GM23338 (cell line): ENCODE measurements around the gene HSP90B1. TPM values are rescaled to one million over a fixed set of nuclear protein-coding genes. Genes with fewer than 3 reads are reported as not detected.

Experiments
- ATAC-seq: fragments of 200-7000 bp; cut with Tn5 transposase; 3 replicates; pipeline ENCODE4 v1.9.1; 2020
- DNase-seq: peaks from one replicate; pipeline ENCODE4 v3.0.0-alpha.2; 2015; ENCODE audit warnings: low spot score
- H2AFZ ChIP-seq: fragments of 200-600 bp; sonication (generic); 2 replicates; pipeline ENCODE4 v1.8.0; 2016; ENCODE audit warnings: antibody characterized with exemption, mild to moderate bottlenecking, moderate library complexity
- H3F3A ChIP-seq: fragments of 200-600 bp; sonication (generic); replicated peaks from 2 replicates; pipeline ENCODE4 v1.8.0; 2017; ENCODE audit warnings: antibody characterized with exemption, mixed run types, low read depth
- H3K27ac ChIP-seq: fragments of 200-600 bp; sonication (generic); 2 replicates; pipeline ENCODE4 v1.6.1; 2016; ENCODE audit warnings: low read depth
- H3K27me3 ChIP-seq: fragments of 200-600 bp; sonication (generic); 2 replicates; pipeline ENCODE4 v1.8.0; 2016; ENCODE audit warnings: mild to moderate bottlenecking, mixed run types, moderate library complexity; ENCODE audit not compliant: insufficient read depth
- H3K36me3 ChIP-seq: fragments of 200-600 bp; sonication (generic); 2 replicates; pipeline ENCODE4 v1.8.0; 2016; ENCODE audit warnings: mild to moderate bottlenecking; ENCODE audit not compliant: insufficient read depth
- H3K4me1 ChIP-seq: fragments of 200-600 bp; sonication (generic); 2 replicates; pipeline ENCODE4 v1.8.0; 2016; ENCODE audit warnings: mild to moderate bottlenecking, moderate library complexity; ENCODE audit not compliant: insufficient read depth
- H3K4me2 ChIP-seq: fragments of 200-600 bp; sonication (generic); 2 replicates; pipeline ENCODE4 v1.7.1; 2017; ENCODE audit warnings: mixed run types
- H3K4me3 ChIP-seq: fragments of 200-600 bp; sonication (generic); 2 replicates; pipeline ENCODE4 v1.6.1; 2016; ENCODE audit warnings: mixed run types
- H3K79me2 ChIP-seq: fragments of 200-600 bp; sonication (generic); replicated peaks from 2 replicates; pipeline ENCODE4 v1.8.0; 2017; ENCODE audit warnings: mild to moderate bottlenecking; ENCODE audit not compliant: insufficient read depth
- H3K9me2 ChIP-seq: fragments of 200-600 bp; sonication (generic); 2 replicates; pipeline ENCODE4 v1.8.0; 2017; ENCODE audit not compliant: insufficient read depth
- H4K20me1 ChIP-seq: fragments of 200-600 bp; sonication (generic); replicated peaks from 2 replicates; pipeline ENCODE4 v1.8.0; 2017; ENCODE audit warnings: mild to moderate bottlenecking; ENCODE audit not compliant: insufficient read depth
- H3K27ac Mint-ChIP-seq: 2 replicates; pipeline ENCODE4 v1.8.0; 2020; ENCODE audit warnings: inconsistent platforms, mild to moderate bottlenecking, moderate library complexity, mixed read lengths
- H3K27me3 Mint-ChIP-seq: 3 replicates; pipeline ENCODE4 v1.8.0; 2022; ENCODE audit warnings: low read depth, mild to moderate bottlenecking, moderate library complexity, mixed read lengths, inconsistent platforms; ENCODE audit not compliant: insufficient read depth, poor library complexity
- H3K36me3 Mint-ChIP-seq: 3 replicates; pipeline ENCODE4 v1.8.0; 2021; ENCODE audit warnings: low read depth, mild to moderate bottlenecking, inconsistent platforms, moderate library complexity, mixed read lengths
- H3K4me1 Mint-ChIP-seq: 3 replicates; pipeline ENCODE4 v1.8.0; 2020; ENCODE audit warnings: mild to moderate bottlenecking, inconsistent platforms, mixed read lengths
- H3K4me3 Mint-ChIP-seq: 3 replicates; pipeline ENCODE4 v1.8.0; 2021; ENCODE audit warnings: moderate library complexity, mild to moderate bottlenecking, inconsistent platforms, mixed read lengths
- H3K9me3 Mint-ChIP-seq: 3 replicates; pipeline ENCODE4 v1.8.0; 2020; ENCODE audit warnings: moderate library complexity, mild to moderate bottlenecking, inconsistent platforms, mixed read lengths
- CREB1 ChIP-seq: fragments of 250-450 bp; sonication (Bioruptor Pico); IDR thresholded peaks from 2 replicates; pipeline ENCODE4 v1.5.0; 2020; ENCODE audit warnings: low read depth, mild to moderate bottlenecking, moderate library complexity
- EZH2 ChIP-seq: fragments of 200-600 bp; sonication (generic); IDR thresholded peaks from one replicate; pipeline ENCODE4 v1.8.0; 2017; ENCODE audit warnings: antibody characterized with exemption, mild to moderate bottlenecking, low read depth; ENCODE audit not compliant: unreplicated experiment
- EZH2phosphoT487 ChIP-seq: fragments of 200-600 bp; sonication (generic); IDR thresholded peaks from one replicate; pipeline ENCODE4 v1.8.1; 2018; ENCODE audit warnings: antibody characterized with exemption; ENCODE audit not compliant: unreplicated experiment
- JUNB ChIP-seq: IDR thresholded peaks from one replicate; pipeline ENCODE4 v1.6.1; 2016; ENCODE audit warnings: antibody characterized with exemption; ENCODE audit not compliant: unreplicated experiment
- NANOG ChIP-seq: IDR thresholded peaks from 2 replicates; pipeline ENCODE4 v1.6.1; 2016; ENCODE audit warnings: antibody characterized with exemption, borderline replicate concordance
- POLR2AphosphoS5 ChIP-seq: IDR thresholded peaks from 2 replicates; pipeline ENCODE4 v1.6.1; 2016; ENCODE audit warnings: antibody characterized with exemption, low read depth
- REST ChIP-seq: IDR thresholded peaks from one replicate; pipeline ENCODE4 v1.6.1; 2018; ENCODE audit warnings: antibody characterized with exemption; ENCODE audit not compliant: unreplicated experiment
- STAT1 ChIP-seq: IDR thresholded peaks from one replicate; pipeline ENCODE4 v1.6.1; 2016; ENCODE audit warnings: antibody characterized with exemption; ENCODE audit not compliant: unreplicated experiment
- ZNF114 ChIP-seq: fragments of 250-450 bp; sonication (Bioruptor Pico); IDR thresholded peaks from 2 replicates; pipeline ENCODE4 v1.5.0; 2020; ENCODE audit warnings: mild to moderate bottlenecking, moderate library complexity
- ZNF331 ChIP-seq: fragments of 250-450 bp; sonication (Bioruptor Pico); IDR thresholded peaks from 2 replicates; pipeline ENCODE4 v1.5.0; 2020; ENCODE audit warnings: low read depth, mild to moderate bottlenecking, moderate library complexity
- polyA plus RNA-seq: library from polyadenylated mRNA; unstranded; fragments of >200 nt; fragmentation: Nextera tagmentation; extraction: Ambion mirVana; gene quantifications from 2 replicates; pipeline ENCODE4 v1.2.1, GENCODE V29; 2016
- total RNA-seq: library from RNA; depleted of rRNA; stranded (reverse); fragments of >200 nt; shearing (Covaris generic); gene quantifications from 2 replicates; pipeline ENCODE4 v1.2.3, GENCODE V29; 2014
- TF ChIP-seq, protein P1 (sequence below): IDR thresholded peaks from 2 replicates; pipeline ENCODE4 v1.6.1; 2016; ENCODE audit warnings: antibody characterized with exemption
- TF ChIP-seq, protein P2 (sequence below), 2 experiments: fragments of 200-600 bp in 1 of 2; sonication (generic) in 1 of 2; conservative IDR thresholded peaks; 2 replicates each; pipeline versions ENCODE4 v1.5.1 to v1.6.1; 2016 to 2017; ENCODE audit warnings: antibody characterized with exemption in 2 of 2, low read depth in 2 of 2, mild to moderate bottlenecking in 2 of 2, moderate library complexity in 1 of 2

The HSP90B1 gene
- total and polyA plus RNA-seq, 2 experiments from 2014 or later, result 605 to 1,312 TPM

GRCh38 chr12:103915306-103915705 is 14.9 kb upstream of the HSP90B1 start:
- Histone ChIP-seq H3K36me3 (no peaks in the 10 kb centered on the region), H4K20me1 (no peaks in the 10 kb centered on the region), H3K27ac (no peak overlapping the region), H3K9me2 (no peaks in the 10 kb centered on the region), H3K4me1 (no peaks in the 10 kb centered on the region), H3K4me3 (no peak overlapping the region), H2AFZ (no peak overlapping the region; the same call in 1 of the 2 replicates), H3K4me2 (no peak overlapping the region), H3F3A (no peaks in the 10 kb centered on the region), H3K79me2 (no peaks in the 10 kb centered on the region), H3K27me3 (no peaks in the 10 kb centered on the region)
- TF ChIP-seq ZNF331 (CRISPR knock-in tag) (no peak), ZNF114 (CRISPR knock-in tag) (no peak), EZH2 (no peak), NANOG (no peak), JUNB (no peak), POLR2AphosphoS5 (no peak), CREB1 (CRISPR knock-in tag) (no peak), EZH2phosphoT487 (no peak), REST (no peak), STAT1 (no peak)
- TF ChIP-seq, protein P1, sequence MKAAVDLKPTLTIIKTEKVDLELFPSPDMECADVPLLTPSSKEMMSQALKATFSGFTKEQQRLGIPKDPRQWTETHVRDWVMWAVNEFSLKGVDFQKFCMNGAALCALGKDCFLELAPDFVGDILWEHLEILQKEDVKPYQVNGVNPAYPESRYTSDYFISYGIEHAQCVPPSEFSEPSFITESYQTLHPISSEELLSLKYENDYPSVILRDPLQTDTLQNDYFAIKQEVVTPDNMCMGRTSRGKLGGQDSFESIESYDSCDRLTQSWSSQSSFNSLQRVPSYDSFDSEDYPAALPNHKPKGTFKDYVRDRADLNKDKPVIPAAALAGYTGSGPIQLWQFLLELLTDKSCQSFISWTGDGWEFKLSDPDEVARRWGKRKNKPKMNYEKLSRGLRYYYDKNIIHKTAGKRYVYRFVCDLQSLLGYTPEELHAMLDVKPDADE, result no peak
- TF ChIP-seq, protein P2, sequence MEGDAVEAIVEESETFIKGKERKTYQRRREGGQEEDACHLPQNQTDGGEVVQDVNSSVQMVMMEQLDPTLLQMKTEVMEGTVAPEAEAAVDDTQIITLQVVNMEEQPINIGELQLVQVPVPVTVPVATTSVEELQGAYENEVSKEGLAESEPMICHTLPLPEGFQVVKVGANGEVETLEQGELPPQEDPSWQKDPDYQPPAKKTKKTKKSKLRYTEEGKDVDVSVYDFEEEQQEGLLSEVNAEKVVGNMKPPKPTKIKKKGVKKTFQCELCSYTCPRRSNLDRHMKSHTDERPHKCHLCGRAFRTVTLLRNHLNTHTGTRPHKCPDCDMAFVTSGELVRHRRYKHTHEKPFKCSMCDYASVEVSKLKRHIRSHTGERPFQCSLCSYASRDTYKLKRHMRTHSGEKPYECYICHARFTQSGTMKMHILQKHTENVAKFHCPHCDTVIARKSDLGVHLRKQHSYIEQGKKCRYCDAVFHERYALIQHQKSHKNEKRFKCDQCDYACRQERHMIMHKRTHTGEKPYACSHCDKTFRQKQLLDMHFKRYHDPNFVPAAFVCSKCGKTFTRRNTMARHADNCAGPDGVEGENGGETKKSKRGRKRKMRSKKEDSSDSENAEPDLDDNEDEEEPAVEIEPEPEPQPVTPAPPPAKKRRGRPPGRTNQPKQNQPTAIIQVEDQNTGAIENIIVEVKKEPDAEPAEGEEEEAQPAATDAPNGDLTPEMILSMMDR (conservative IDR thresholded peaks at IDR 0.05; ENCODE audit: low read depth in 2 of 2), result no peak
- Mint-ChIP-seq H3K4me3 (no peak overlapping the region), H3K27me3 (no peaks in the 10 kb centered on the region), H3K9me3 (no peaks in the 10 kb centered on the region), H3K27ac (no peak overlapping the region), H3K36me3 (no peaks in the 10 kb centered on the region), H3K4me1 (no peaks in the 10 kb centered on the region)
- DNase-seq (no peak), ATAC-seq (no peak)
